SK-N-SH (cell line): ENCODE data around the gene FANCE. TPM values are rescaled to one million over a fixed set of nuclear protein-coding genes. Genes with fewer than 3 reads are reported as not detected.

ENCODE experiments used
- CTCF ChIA-PET: fragments of 300-600, 350-600 bp; formaldehyde crosslinking; extraction: SDS; loops from one replicate; lab custom pipeline; 2021; lab: Yijun Ruan, JAX
- POLR2A ChIA-PET: fragments of 350-600 bp; sonication (Branson Sonifier 250); formaldehyde crosslinking; extraction: SDS; loops from one replicate; lab custom pipeline; 2020; ENCODE audit warnings: antibody characterized with exemption, inconsistent platforms; lab: Yijun Ruan, JAX
- DNase-seq: peaks from one replicate; pipeline ENCODE4 v3.0.0; 2012
- H2AFZ ChIP-seq: fragments of 200-600 bp; sonication (generic); 2 replicates; pipeline ENCODE4 v1.8.1; 2016; ENCODE audit warnings: antibody characterized with exemption, mild to moderate bottlenecking, low read depth
- H3F3A ChIP-seq: fragments of 200-600 bp; sonication (generic); replicated peaks from 2 replicates; pipeline ENCODE3; 2016; ENCODE audit warnings: antibody characterized with exemption, mild to moderate bottlenecking; ENCODE audit not compliant: insufficient read depth
- H3K27ac ChIP-seq, 2 experiments: fragments of 200-500 bp in 1 of 2; fragments of 200-600 bp in 1 of 2; sonication (Bioruptor generic) in 1 of 2; sonication (generic), shearing (Covaris generic) in 1 of 2; 2 replicates each; pipeline versions ENCODE4 v1.5.1 to v1.6.1; 2014 to 2016; ENCODE audit warnings: low read depth in 2 of 2, inconsistent platforms in 1 of 2, low read length in 1 of 2, mild to moderate bottlenecking in 1 of 2, mixed read lengths in 1 of 2
- H3K27me3 ChIP-seq: fragments of 200-600 bp; sonication (generic), shearing (Covaris generic); 2 replicates; pipeline ENCODE4 v1.6.1; 2016; ENCODE audit warnings: mixed run types; ENCODE audit not compliant: insufficient read depth
- H3K36me3 ChIP-seq, 2 experiments: fragments of 200-500 bp in 1 of 2; fragments of 200-600 bp in 1 of 2; sonication (Bioruptor generic) in 1 of 2; sonication (generic) in 1 of 2; replicated peaks in 1 of 2; 2 replicates each; pipeline versions ENCODE3 to v1.5.1; 2014 to 2016; ENCODE audit warnings: low read length in 1 of 2, mild to moderate bottlenecking in 1 of 2; ENCODE audit not compliant: insufficient read depth in 2 of 2, control insufficient read depth in 1 of 2
- H3K4me1 ChIP-seq, 2 experiments: fragments of 200-500 bp in 1 of 2; fragments of 200-600 bp in 1 of 2; sonication (Bioruptor generic) in 1 of 2; sonication (generic), shearing (Covaris generic) in 1 of 2; 2 replicates each; pipeline versions ENCODE4 v1.5.1 to v1.6.1; 2014 to 2016; ENCODE audit warnings: low read depth in 1 of 2, low read length in 1 of 2, mixed run types in 1 of 2; ENCODE audit not compliant: insufficient read depth in 2 of 2, control insufficient read depth in 1 of 2
- H3K4me2 ChIP-seq: fragments of 200-600 bp; sonication (generic), shearing (Covaris generic); 2 replicates; pipeline ENCODE4 v1.6.1; 2017; ENCODE audit warnings: mixed run types
- H3K4me3 ChIP-seq, 2 experiments: fragments of 200-500 bp in 1 of 2; fragments of 200-600 bp in 1 of 2; sonication (Bioruptor generic) in 1 of 2; sonication (generic), shearing (Covaris generic) in 1 of 2; 2 replicates each; pipeline versions ENCODE4 v1.5.1 to v1.8.1; 2014 to 2016; ENCODE audit warnings: low read depth in 2 of 2, inconsistent platforms in 1 of 2, low read length in 1 of 2, mild to moderate bottlenecking in 1 of 2, mixed read lengths in 1 of 2, moderate library complexity in 1 of 2
- H3K79me2 ChIP-seq: fragments of 200-600 bp; sonication (generic); 2 replicates; pipeline ENCODE4 v1.8.1; 2017; ENCODE audit warnings: mild to moderate bottlenecking; ENCODE audit not compliant: insufficient read depth
- H3K9ac ChIP-seq: fragments of 200-600 bp; sonication (generic); 2 replicates; pipeline ENCODE4 v1.6.1; 2017; ENCODE audit warnings: mixed run types
- H3K9me2 ChIP-seq: fragments of 200-600 bp; sonication (generic); 2 replicates; pipeline ENCODE4 v1.6.1; 2017; ENCODE audit warnings: mixed run types
- H3K9me3 ChIP-seq: fragments of 200-600 bp; sonication (generic); 2 replicates; pipeline ENCODE4 v1.6.1; 2017; ENCODE audit warnings: mixed run types, mild to moderate bottlenecking, moderate library complexity
- H4K20me1 ChIP-seq: fragments of 200-600 bp; sonication (generic); 2 replicates; pipeline ENCODE4 v1.6.1; 2017; ENCODE audit warnings: mild to moderate bottlenecking, mixed run types; ENCODE audit not compliant: insufficient read depth
- CHD2 ChIP-seq: fragments of 150-350 bp; IDR thresholded peaks from 2 replicates; pipeline ENCODE4 v1.6.1; 2018; ENCODE audit warnings: low read length; ENCODE audit not compliant: partially characterized antibody
- FOSL2 ChIP-seq: IDR thresholded peaks from 2 replicates; pipeline ENCODE4 v1.4.0; 2012; ENCODE audit warnings: low read depth, mild to moderate bottlenecking, moderate library complexity, borderline replicate concordance
- FOXJ3 ChIP-seq: sonication (generic); formaldehyde crosslinking; IDR thresholded peaks from 2 replicates; pipeline ENCODE4 v1.5.1; 2020; ENCODE audit warnings: mild to moderate bottlenecking, missing genetic modification reagents
- FOXM1 ChIP-seq: IDR thresholded peaks from 2 replicates; pipeline ENCODE4 v1.4.0; 2012; ENCODE audit warnings: low read depth, mild to moderate bottlenecking
- NFIC ChIP-seq: IDR thresholded peaks from 2 replicates; pipeline ENCODE4 v1.4.0; 2012; ENCODE audit warnings: borderline replicate concordance
- PBX3 ChIP-seq: IDR thresholded peaks from 2 replicates; pipeline ENCODE4; 2012
- POLR2AphosphoS5 ChIP-seq: IDR thresholded peaks from 2 replicates; pipeline ENCODE4 v1.6.1; 2012; ENCODE audit warnings: low read depth, low read length
- RAD21 ChIP-seq: IDR thresholded peaks from 2 replicates; pipeline ENCODE4 v1.6.1; 2012; ENCODE audit warnings: mild to moderate bottlenecking, low read length
- RCOR1 ChIP-seq: fragments of 150-350 bp; IDR thresholded peaks from 2 replicates; pipeline ENCODE4 v1.6.1; 2017; ENCODE audit warnings: antibody characterized with exemption, low read length
- REST ChIP-seq: IDR thresholded peaks from 2 replicates; pipeline ENCODE4 v1.6.1; 2012; ENCODE audit warnings: mild to moderate bottlenecking, low read depth, low read length, moderate library complexity
- RXRA ChIP-seq: IDR thresholded peaks from 2 replicates; pipeline ENCODE4 v1.4.0; 2012; ENCODE audit warnings: low read depth, mild to moderate bottlenecking, borderline replicate concordance
- USF1 ChIP-seq: IDR thresholded peaks from 2 replicates; pipeline ENCODE4 v1.4.0; 2012; ENCODE audit warnings: low read depth, borderline replicate concordance
- ZBTB33 ChIP-seq: IDR thresholded peaks from 2 replicates; pipeline ENCODE4 v1.4.0; 2012; ENCODE audit warnings: low read depth, borderline replicate concordance
- WGBS: methylation state at CpG from one replicate; pipeline ENCODE4 v1.1.6; 2017; ENCODE audit warnings: low lambda C conversion rate; 5-methylcytosine and 5-hydroxymethylcytosine counted together
- polyA plus RNA-seq, 3 experiments: library from polyadenylated mRNA; depleted of rRNA; stranded (reverse); fragments of >200 nt; gene quantifications; 2 replicates each; pipeline ENCODE4 v1.2.3, GENCODE V29; 2012

Gene FANCE
- polyA plus RNA-seq, 1 of the 3 experiments (the other 2 are of a cell fraction): 5.8 TPM

- no peaks in the 10 kb centered on the region for H3K79me2 ChIP-seq
- no peak overlapping the region for H3K9ac ChIP-seq
- ChIA-PET CTCF (interaction anchor here (0.6 to 2.1 kb wide), 3 partner anchors 24 to 148 kb away, joined by 3 to 18 read pairs (median 5); partner anchors contain the start of gene PPARD), POLR2A (no interaction called here)
- no peak overlapping the region for H3K27ac ChIP-seq
- no peaks in the 10 kb centered on the region for H3K4me1 ChIP-seq
- no peaks in the 10 kb centered on the region for H4K20me1 ChIP-seq
- H3F3A ChIP-seq: no peaks in the 10 kb centered on the region
- no peaks in the 10 kb centered on the region for H3K9me3 ChIP-seq
- TF ChIP-seq RXRA (no peak), USF1 (no peak), POLR2AphosphoS5 (no peak), ZBTB33 (no peak), RCOR1 (no peak), NFIC (no peak), FOSL2 (no peak), REST (no peak)
- no peak overlapping the region for H3K4me3 ChIP-seq
- H3K4me2 ChIP-seq: no peak overlapping the region
- DNase-seq: no peak
- H3K9me2 ChIP-seq: no peaks in the 10 kb centered on the region
- no peaks in the 10 kb centered on the region for H3K36me3 ChIP-seq
- H2AFZ ChIP-seq: no peak overlapping the region
- 83% methylated on average over 4 of the region's 9 CpGs for WGBS
- no peaks in the 10 kb centered on the region for H3K27me3 ChIP-seq
These were observed 8.7 kb upstream of the FANCE start for GRCh38 chr6:35443341-35444030.

- Histone ChIP-seq H3K79me2 (no peaks in the 10 kb centered on the region), H3K4me3 (no peak overlapping the region), H3F3A (no peaks in the 10 kb centered on the region), H4K20me1 (no peaks in the 10 kb centered on the region), H3K27me3 (no peaks in the 10 kb centered on the region), H3K9ac (no peak overlapping the region), H3K9me2 (no peaks in the 10 kb centered on the region), H3K36me3 (no peaks in the 10 kb centered on the region), H3K4me1 (no peaks in the 10 kb centered on the region), H3K9me3 (no peaks in the 10 kb centered on the region), H3K27ac (no peak overlapping the region), H3K4me2 (no peak overlapping the region), H2AFZ (no peak overlapping the region)
- WGBS: 85% methylated on average over 4 of the region's 7 CpGs
- ChIA-PET POLR2A (no interaction called here), CTCF (interaction anchor here (7.4 kb wide), 1 partner anchor 102 kb away, joined by 186 read pairs; the partner anchor contains the start of gene PPARD)
- DNase-seq: no peak
- TF ChIP-seq CHD2 (no peak), PBX3 (no peak), NFIC (no peak), FOXM1 (no peak), RAD21 (no peak), USF1 (no peak), FOXJ3 (CRISPR knock-in tag) (no peak), REST (no peak)
These were observed 6.4 kb upstream of the FANCE start for GRCh38 chr6:35445691-35446090.
